Epithelial cell of prostate (primary cell): ENCODE data around the gene C5AR2.
"Not testable (repeated sequence)": the region's sequence is repeated elsewhere in the genome, so short reads cannot be mapped to it uniquely, and the experiment has no call there.

Source experiments
- DNase-seq: peaks from one replicate; pipeline ENCODE4 v3.0.0-alpha.2; 2011; ENCODE audit warnings: low read depth, low spot score
- H3K27ac ChIP-seq: fragments of 450-650 bp; 2 replicates; pipeline ENCODE4 v1.5.1; 2017; ENCODE audit warnings: mild to moderate bottlenecking

C5AR2 gene

GRCh38 chr19:47357788-47358680 is 26.1 kb downstream of the C5AR2 start:
- DNase-seq: no peak
- H3K27ac ChIP-seq: no peak overlapping the region

GRCh38 chr19:47358936-47359335 is 27.0 kb downstream of the C5AR2 start:
- H3K27ac ChIP-seq: no peak overlapping the region
- no peak for DNase-seq

GRCh38 chr19:47362321-47362720 is 30.3 kb downstream of the C5AR2 start:
- no peak for DNase-seq
- no peak overlapping the region for H3K27ac ChIP-seq

GRCh38 chr19:47363758-47364531 is 32.0 kb downstream of the C5AR2 start:
- peak overlapping the region; percentile 77 for H3K27ac ChIP-seq
- no peak for DNase-seq

- not testable (repeated sequence) for DNase-seq
Measured at GRCh38 chr19:47365455-47365854, 33.5 kb downstream of the C5AR2 start.

GRCh38 chr19:47370045-47370611 is 38.2 kb downstream of the C5AR2 start:
- H3K27ac ChIP-seq: no peak overlapping the region
- no peak for DNase-seq

More at GRCh38 chr19:47365455-47365854, 33.5 kb downstream of the C5AR2 start:
- not testable (repeated sequence) for H3K27ac ChIP-seq

- DNase-seq: no peak
- no peak overlapping the region for H3K27ac ChIP-seq
Measured at GRCh38 chr19:47371261-47371660, 39.3 kb downstream of the C5AR2 start.

GRCh38 chr19:47372603-47373002 is 40.6 kb downstream of the C5AR2 start:
- no peak overlapping the region for H3K27ac ChIP-seq
- no peak for DNase-seq

GRCh38 chr19:47373246-47374240 is 41.6 kb downstream of the C5AR2 start:
- no peak overlapping the region for H3K27ac ChIP-seq
- DNase-seq: no peak

GRCh38 chr19:47374876-47375693 is 43.1 kb downstream of the C5AR2 start:
- no peak for DNase-seq
- no peak overlapping the region for H3K27ac ChIP-seq

GRCh38 chr19:47375694-47376588 is 44.0 kb downstream of the C5AR2 start:
- H3K27ac ChIP-seq: no peak overlapping the region
- no peak for DNase-seq

GRCh38 chr19:47376589-47377144 is 44.7 kb downstream of the C5AR2 start:
- no peak for DNase-seq
- no peak overlapping the region for H3K27ac ChIP-seq

- no peak for DNase-seq
- no peak overlapping the region for H3K27ac ChIP-seq
Measured at GRCh38 chr19:47377208-47377701, 45.3 kb downstream of the C5AR2 start.

- DNase-seq: no peak
- no peak overlapping the region for H3K27ac ChIP-seq
Measured at GRCh38 chr19:47377801-47378200, 45.8 kb downstream of the C5AR2 start.

- DNase-seq: no peak
- no peak overlapping the region for H3K27ac ChIP-seq
Measured at GRCh38 chr19:47378246-47378645, 46.3 kb downstream of the C5AR2 start.

- no peak for DNase-seq
Measured at GRCh38 chr19:47379381-47379938, 47.5 kb downstream of the C5AR2 start.

GRCh38 chr19:47380559-47380958 is 48.6 kb downstream of the C5AR2 start:
- no peak overlapping the region for H3K27ac ChIP-seq
- DNase-seq: no peak

More at GRCh38 chr19:47379381-47379938, 47.5 kb downstream of the C5AR2 start:
- no peak overlapping the region for H3K27ac ChIP-seq
